ENCODE results near the gene PLEKHM2.

PLEKHM2 gene

DNA sequence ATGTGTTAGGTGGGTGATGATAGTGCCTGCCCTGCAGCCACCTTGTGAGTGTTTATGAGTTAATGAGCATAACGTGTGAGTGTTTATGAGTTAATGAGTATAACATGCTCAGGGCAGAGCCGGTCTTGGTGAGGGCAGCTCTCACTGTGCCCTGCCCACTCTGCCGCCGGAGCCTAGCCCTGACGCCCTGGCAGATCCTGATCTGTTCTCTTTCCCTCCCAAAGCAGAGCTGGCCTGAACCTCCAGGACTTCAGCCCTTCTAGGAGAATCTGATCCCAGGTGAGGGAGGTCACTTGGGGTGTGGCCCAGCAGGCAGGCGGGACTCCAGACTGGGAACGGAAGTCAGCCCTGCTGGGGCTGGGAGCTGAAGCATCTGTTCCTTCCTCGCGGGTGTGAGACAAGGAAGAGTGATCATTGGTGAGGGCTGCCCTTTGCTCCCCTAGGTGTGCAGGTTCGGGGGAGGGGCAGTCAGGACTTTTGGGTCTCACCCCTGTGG is 80.2 kb downstream of the PLEKHM2 start:
- Histone ChIP-seq H3K4me1 (ENCODE audit: control insufficient read depth, insufficient read depth, low read length) (peaks cover 9% of the 10 kb centered on the region; the same call in 1 of the 2 replicates), H3K36me3 (ENCODE audit: control insufficient read depth, insufficient read depth, low read length) (peaks cover 51% of the 10 kb centered on the region), H3K9ac (ENCODE audit: low read depth, low read length) (no peak overlapping the region), H3K27ac (ENCODE audit: low read depth, low read length) (no peak overlapping the region), H3K9me3 (ENCODE audit: control insufficient read depth, insufficient read depth, low read length) (no peaks in the 10 kb centered on the region), H3K27me3 (ENCODE audit: control insufficient read depth, insufficient read depth, low read length) (no peaks in the 10 kb centered on the region), H3K4me3 (ENCODE audit: low read depth, low read length) (no peak overlapping the region)

DNA sequence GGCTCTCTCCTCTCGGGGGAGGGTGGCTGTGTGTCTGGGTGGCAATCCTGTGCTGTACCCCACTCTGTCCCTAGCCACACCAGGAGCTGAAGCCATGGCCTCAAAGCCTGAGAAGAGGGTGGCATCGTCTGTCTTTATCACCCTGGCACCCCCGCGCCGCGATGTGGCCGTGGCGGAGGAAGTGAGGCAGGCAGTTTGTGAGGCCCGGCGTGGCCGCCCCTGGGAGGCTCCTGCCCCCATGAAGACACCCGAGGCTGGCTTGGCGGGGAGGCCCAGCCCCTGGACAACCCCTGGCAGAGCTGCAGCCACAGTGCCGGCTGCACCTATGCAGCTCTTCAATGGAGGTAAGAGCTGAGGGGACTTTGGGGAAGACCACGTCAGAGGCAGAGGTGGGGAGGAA is 80.8 kb downstream of the PLEKHM2 start:
- H3K9ac ChIP-seq (ENCODE audit: low read depth, low read length), result no peak overlapping the region
- no peaks in the 10 kb centered on the region for H3K27me3 ChIP-seq (ENCODE audit: control insufficient read depth, insufficient read depth, low read length)
- no peaks in the 10 kb centered on the region for H3K9me3 ChIP-seq (ENCODE audit: control insufficient read depth, insufficient read depth, low read length)
- no peak overlapping the region for H3K4me3 ChIP-seq (ENCODE audit: low read depth, low read length)
- no peak overlapping the region for H3K27ac ChIP-seq (ENCODE audit: low read depth, low read length)
- H3K36me3 ChIP-seq (ENCODE audit: control insufficient read depth, insufficient read depth, low read length), result peaks cover 53% of the 10 kb centered on the region
- peaks cover 9% of the 10 kb centered on the region; the same call in 1 of the 2 replicates for H3K4me1 ChIP-seq (ENCODE audit: control insufficient read depth, insufficient read depth, low read length)

DNA sequence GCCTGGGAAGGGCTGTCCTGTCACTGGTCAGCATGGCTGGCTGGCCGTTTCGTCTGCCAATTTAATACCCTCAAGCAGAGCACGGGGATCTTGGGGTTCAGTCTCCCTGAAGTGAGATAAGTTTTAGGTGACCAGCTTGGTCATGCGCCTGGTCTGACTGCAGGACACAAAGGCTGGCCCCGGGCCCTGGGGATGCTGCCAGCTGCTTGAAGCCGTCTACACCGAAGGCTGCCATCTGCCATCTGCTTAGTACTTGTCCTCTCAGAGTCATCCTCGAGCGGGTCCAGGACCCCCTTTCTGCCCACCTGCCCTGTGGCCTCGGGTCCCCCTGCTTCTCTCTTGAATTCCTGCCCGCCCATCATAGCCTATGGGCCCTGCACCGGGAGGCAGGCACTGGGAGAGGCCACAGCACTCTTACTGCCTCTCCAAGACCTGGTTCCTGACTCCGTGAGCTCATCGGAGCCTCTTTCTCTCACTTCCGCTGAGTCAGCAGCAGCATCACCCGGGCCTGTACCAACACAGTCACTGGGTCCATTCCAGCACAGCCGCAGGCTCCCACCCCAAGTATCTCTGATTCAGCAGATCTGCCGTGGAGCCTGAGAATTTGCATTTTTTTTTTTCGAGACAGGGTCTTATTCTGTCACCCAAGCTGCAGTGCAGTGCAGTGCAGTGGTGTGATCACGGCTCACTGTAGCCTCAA is 81.5 kb downstream of the PLEKHM2 start:
- Histone ChIP-seq H3K4me3 (ENCODE audit: low read depth, low read length) (no peak overlapping the region), H3K27ac (ENCODE audit: low read depth, low read length) (no peak overlapping the region), H3K36me3 (ENCODE audit: control insufficient read depth, insufficient read depth, low read length) (peaks cover 60% of the 10 kb centered on the region), H3K9me3 (ENCODE audit: control insufficient read depth, insufficient read depth, low read length) (no peaks in the 10 kb centered on the region), H3K4me1 (ENCODE audit: control insufficient read depth, insufficient read depth, low read length) (peaks cover 8% of the 10 kb centered on the region; the same call in 1 of the 2 replicates), H3K9ac (ENCODE audit: low read depth, low read length) (no peak overlapping the region), H3K27me3 (ENCODE audit: control insufficient read depth, insufficient read depth, low read length) (no peaks in the 10 kb centered on the region)

DNA sequence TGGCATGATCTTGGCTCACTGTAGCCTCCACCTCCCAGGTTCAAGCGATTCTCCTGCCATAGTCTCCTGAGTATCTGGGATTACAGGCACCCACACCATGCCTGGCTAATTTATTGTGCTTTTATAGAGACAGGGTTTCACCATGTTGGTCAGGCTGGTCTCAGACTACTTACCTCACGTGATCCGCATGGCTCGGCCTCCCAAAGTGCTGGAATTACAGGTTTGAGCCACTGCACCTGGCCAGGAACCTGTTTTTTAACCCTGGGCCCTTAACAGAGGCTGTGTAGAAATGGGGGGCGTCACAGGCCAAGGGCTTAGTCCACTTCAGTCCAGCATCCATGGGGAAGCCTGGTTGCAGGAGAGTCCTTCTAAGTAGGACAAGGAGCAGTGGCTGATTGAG is 83.8 kb downstream of the PLEKHM2 start:
- no peak overlapping the region for H3K4me3 ChIP-seq (ENCODE audit: low read depth, low read length)
- H3K27ac ChIP-seq (ENCODE audit: low read depth, low read length), result no peak overlapping the region
- H3K27me3 ChIP-seq (ENCODE audit: control insufficient read depth, insufficient read depth, low read length), result no peaks in the 10 kb centered on the region
- H3K9me3 ChIP-seq (ENCODE audit: control insufficient read depth, insufficient read depth, low read length), result no peaks in the 10 kb centered on the region
- no peak overlapping the region for H3K9ac ChIP-seq (ENCODE audit: low read depth, low read length)
- H3K4me1 ChIP-seq (ENCODE audit: control insufficient read depth, insufficient read depth, low read length), result no peaks in the 10 kb centered on the region
- H3K36me3 ChIP-seq (ENCODE audit: control insufficient read depth, insufficient read depth, low read length), result peaks cover 78% of the 10 kb centered on the region

DNA sequence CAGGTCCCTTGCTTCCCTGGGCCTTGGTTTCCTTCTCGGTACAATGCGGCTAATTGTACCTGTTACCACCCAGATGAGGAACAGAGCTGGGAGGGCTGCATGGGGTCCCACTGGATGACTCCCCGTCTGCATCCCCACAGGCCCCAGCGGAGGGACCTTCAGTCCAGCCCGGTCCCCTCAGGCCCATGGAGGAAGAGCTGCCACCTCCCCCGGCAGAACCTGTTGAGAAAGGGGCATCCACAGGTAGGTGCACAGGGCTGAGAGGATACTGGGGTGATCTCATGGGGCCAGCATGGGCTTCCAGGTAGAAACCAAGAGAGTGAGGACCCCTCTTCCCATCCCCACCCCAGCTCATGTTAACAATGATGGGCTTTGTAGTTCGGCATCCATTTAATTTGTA is 84.3 kb downstream of the PLEKHM2 start:
- Histone ChIP-seq H3K27ac (ENCODE audit: low read depth, low read length) (no peak overlapping the region), H3K36me3 (ENCODE audit: control insufficient read depth, insufficient read depth, low read length) (peaks cover 79% of the 10 kb centered on the region), H3K27me3 (ENCODE audit: control insufficient read depth, insufficient read depth, low read length) (no peaks in the 10 kb centered on the region), H3K9me3 (ENCODE audit: control insufficient read depth, insufficient read depth, low read length) (no peaks in the 10 kb centered on the region), H3K4me1 (ENCODE audit: control insufficient read depth, insufficient read depth, low read length) (no peaks in the 10 kb centered on the region), H3K4me3 (ENCODE audit: low read depth, low read length) (no peak overlapping the region), H3K9ac (ENCODE audit: low read depth, low read length) (no peak overlapping the region)

DNA sequence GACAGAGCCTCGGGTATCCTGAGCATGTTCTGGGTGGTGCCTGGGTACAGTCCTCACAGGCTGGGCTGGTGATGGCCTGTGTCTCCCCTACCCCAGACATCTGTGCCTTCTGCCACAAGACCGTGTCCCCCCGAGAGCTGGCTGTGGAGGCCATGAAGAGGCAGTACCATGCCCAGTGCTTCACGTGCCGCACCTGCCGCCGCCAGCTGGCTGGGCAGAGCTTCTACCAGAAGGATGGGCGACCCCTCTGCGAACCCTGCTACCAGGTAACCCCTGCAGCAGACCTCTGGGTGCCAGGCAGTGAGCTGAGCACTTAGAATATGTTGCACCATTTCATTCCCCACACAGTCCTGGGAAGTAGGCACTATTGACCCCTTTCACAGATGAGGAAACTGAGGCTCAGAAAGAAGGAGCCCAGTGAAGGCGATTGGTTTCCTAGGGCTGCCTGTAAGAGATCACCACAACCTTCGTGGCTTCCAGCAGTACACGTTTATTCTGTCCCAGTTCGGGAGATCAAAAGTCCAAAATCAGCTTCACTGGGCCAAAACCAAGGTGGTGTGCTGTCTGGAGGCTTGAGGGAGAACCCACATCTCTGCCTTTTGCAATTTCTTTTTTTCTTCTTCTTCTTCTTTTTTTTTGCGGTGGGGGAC is 86.3 kb downstream of the PLEKHM2 start:
- peaks cover 78% of the 10 kb centered on the region for H3K36me3 ChIP-seq (ENCODE audit: control insufficient read depth, insufficient read depth, low read length)

DNA sequence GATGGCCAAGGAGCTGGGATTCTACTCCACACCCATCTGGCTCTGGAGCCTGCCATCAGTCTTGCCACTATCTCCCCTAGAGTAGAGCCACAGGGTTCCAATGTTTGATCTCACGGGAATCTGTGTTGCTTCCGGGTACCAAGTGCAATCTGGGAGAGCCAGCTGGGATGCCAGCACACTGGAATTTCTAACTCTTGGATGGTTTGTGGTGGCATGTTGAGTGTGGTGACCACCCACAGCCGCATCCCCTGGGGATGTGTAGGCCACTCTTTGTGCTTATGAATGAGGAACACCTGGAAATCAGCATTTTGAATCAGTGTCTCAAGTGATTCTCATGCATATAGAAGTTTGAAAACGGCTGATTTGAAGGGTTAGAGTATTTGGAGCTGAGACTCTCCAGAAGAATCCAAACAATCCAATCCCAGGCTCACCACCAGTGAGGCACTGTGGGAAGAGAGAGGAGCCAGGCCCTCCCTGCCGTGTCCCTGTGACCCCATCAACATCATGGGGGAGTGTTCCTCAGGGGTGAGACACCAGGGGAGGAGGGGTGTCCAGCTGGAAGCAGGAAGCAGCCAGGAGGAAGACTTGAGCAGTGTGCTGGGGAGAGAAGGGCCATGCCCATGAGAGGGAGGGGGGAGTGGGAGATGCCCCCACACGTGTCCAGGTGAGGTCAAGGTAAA is 87.9 kb downstream of the PLEKHM2 start:
- Histone ChIP-seq H3K4me1 (ENCODE audit: control insufficient read depth, insufficient read depth, low read length) (no peaks in the 10 kb centered on the region), H3K9me3 (ENCODE audit: control insufficient read depth, insufficient read depth, low read length) (no peaks in the 10 kb centered on the region), H3K9ac (ENCODE audit: low read depth, low read length) (no peak overlapping the region), H3K27ac (ENCODE audit: low read depth, low read length) (no peak overlapping the region), H3K4me3 (ENCODE audit: low read depth, low read length) (no peak overlapping the region), H3K36me3 (ENCODE audit: control insufficient read depth, insufficient read depth, low read length) (peaks cover 81% of the 10 kb centered on the region), H3K27me3 (ENCODE audit: control insufficient read depth, insufficient read depth, low read length) (no peaks in the 10 kb centered on the region)

More for the DNA sequence above, 86.3 kb downstream of the PLEKHM2 start:
- no peaks in the 10 kb centered on the region for H3K4me1 ChIP-seq (ENCODE audit: control insufficient read depth, insufficient read depth, low read length)
- no peak overlapping the region for H3K9ac ChIP-seq (ENCODE audit: low read depth, low read length)
- no peak overlapping the region for H3K4me3 ChIP-seq (ENCODE audit: low read depth, low read length)
- no peaks in the 10 kb centered on the region for H3K27me3 ChIP-seq (ENCODE audit: control insufficient read depth, insufficient read depth, low read length)
- H3K9me3 ChIP-seq (ENCODE audit: control insufficient read depth, insufficient read depth, low read length), result no peaks in the 10 kb centered on the region
- H3K27ac ChIP-seq (ENCODE audit: low read depth, low read length), result no peak overlapping the region

DNA sequence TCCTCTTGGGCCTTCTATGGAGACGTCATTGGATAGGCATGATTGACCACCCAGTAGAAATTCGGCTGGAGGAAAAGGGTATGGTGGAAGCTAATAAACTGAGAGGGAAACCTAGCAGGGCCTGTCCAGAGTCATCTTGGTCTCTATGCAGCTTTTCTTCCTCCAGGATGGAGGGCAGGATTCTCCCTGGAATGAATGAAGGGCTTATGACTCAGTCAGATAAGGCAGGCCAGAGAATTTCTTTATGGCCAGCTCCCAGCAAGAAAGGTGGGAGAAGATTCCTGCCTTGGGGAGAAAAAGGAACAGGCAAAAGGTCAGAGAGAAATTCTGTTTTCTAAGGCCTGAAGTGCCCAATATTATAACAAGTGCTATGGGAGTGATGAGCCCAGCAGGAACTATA is 91.6 kb downstream of the PLEKHM2 start:
- no peaks in the 10 kb centered on the region for H3K27me3 ChIP-seq (ENCODE audit: control insufficient read depth, insufficient read depth, low read length)
- no peak overlapping the region for H3K4me3 ChIP-seq (ENCODE audit: low read depth, low read length)
- no peak overlapping the region for H3K27ac ChIP-seq (ENCODE audit: low read depth, low read length)
- H3K9me3 ChIP-seq (ENCODE audit: control insufficient read depth, insufficient read depth, low read length), result no peaks in the 10 kb centered on the region
- H3K4me1 ChIP-seq (ENCODE audit: control insufficient read depth, insufficient read depth, low read length), result no peaks in the 10 kb centered on the region
- no peak overlapping the region for H3K9ac ChIP-seq (ENCODE audit: low read depth, low read length)
- H3K36me3 ChIP-seq (ENCODE audit: control insufficient read depth, insufficient read depth, low read length), result peaks cover 77% of the 10 kb centered on the region

DNA sequence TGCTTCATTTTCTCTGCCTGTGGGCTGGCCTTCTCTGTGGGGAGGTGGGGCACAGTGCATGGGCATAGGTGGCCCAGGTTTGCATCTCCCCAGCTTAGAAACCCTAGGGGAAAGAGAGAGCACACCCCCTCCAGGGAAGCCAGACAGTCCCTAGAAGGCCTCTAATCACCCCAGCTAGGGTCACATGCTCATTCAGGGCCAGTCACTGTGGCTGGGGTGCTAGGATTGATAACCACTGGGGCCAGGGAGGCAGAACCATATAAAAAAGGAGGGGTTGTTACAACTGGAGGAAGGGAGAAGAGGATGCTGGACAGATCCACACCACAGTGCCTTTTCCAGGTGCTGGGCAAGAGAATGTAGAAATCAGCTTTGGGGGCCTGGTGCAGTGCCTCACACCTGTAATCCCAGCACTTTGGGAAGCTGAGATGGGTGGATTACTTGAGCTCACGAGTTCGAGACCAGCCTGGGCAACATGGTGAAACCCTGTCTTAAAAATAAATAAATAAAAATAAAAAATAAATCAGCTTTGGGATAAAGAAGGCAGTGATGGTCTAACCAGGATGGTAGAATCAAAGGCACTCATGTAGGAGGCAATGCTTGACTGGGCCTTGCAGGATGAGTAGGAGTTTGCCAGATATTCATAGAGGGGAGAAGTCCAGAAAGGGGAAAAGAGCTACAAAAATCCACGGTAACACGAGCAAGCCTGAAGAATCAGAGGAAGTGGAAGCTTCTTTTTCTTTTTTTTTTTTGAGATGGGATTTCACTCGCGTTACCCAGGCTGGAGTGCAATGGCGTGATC is 94.0 kb downstream of the PLEKHM2 start:
- no peak overlapping the region for H3K27ac ChIP-seq (ENCODE audit: low read depth, low read length)
- H3K4me3 ChIP-seq (ENCODE audit: low read depth, low read length), result no peak overlapping the region
- H3K36me3 ChIP-seq (ENCODE audit: control insufficient read depth, insufficient read depth, low read length), result peaks cover 74% of the 10 kb centered on the region
- H3K27me3 ChIP-seq (ENCODE audit: control insufficient read depth, insufficient read depth, low read length), result no peaks in the 10 kb centered on the region
- H3K4me1 ChIP-seq (ENCODE audit: control insufficient read depth, insufficient read depth, low read length), result no peaks in the 10 kb centered on the region
- no peak overlapping the region for H3K9ac ChIP-seq (ENCODE audit: low read depth, low read length)
- no peaks in the 10 kb centered on the region for H3K9me3 ChIP-seq (ENCODE audit: control insufficient read depth, insufficient read depth, low read length)
